Sciatic nerve (tissue), 1 donor: Measurements from ENCODE around the gene CAD. TPM values are rescaled to one million over a fixed set of nuclear protein-coding genes. Genes with fewer than 3 reads are reported as not detected.

ENCODE experiments used
- total RNA-seq: library from RNA; stranded (reverse); fragmentation: NEBNext Ultra II Directional; extraction: Animal tissue kit (Norgen Biotek cat#: 25700); gene quantifications from one replicate; pipeline ENCODE4 v1.2.1, GENCODE V29; 2021
- donor health status: DM: no; HTN: no; CAD: no.

The CAD gene
- total RNA-seq, 1 donor from 2014 or later, result 31.4 TPM

Other genes starting within 250 kb of the CAD start
- gene MAPRE3, start 246.7 kb upstream of the CAD start, total RNA-seq, result 26.7 TPM
- 74.0 TPM for gene TMEM214, start 184.4 kb upstream of the CAD start, total RNA-seq
- 16.3 TPM for gene AGBL5, start 165.7 kb upstream of the CAD start, total RNA-seq
- 198 TPM for gene OST4, start 145.7 kb upstream of the CAD start, total RNA-seq
- 46.8 TPM for gene EMILIN1, start 138.8 kb upstream of the CAD start, total RNA-seq
- gene KHK, start 130.6 kb upstream of the CAD start, total RNA-seq, result 7.1 TPM
- gene CGREF1, start 98.2 kb upstream of the CAD start, total RNA-seq, result 4.1 TPM
- 3.6 TPM for gene ABHD1, start 93.6 kb upstream of the CAD start, total RNA-seq
- 30.3 TPM for gene PREB, start 82.7 kb upstream of the CAD start, total RNA-seq
- gene PRR30, start 78.0 kb upstream of the CAD start, total RNA-seq, result not detected
- not detected for gene TCF23, start 68.4 kb upstream of the CAD start, total RNA-seq
- 92.1 TPM for gene ATRAID, start 5.3 kb upstream of the CAD start, total RNA-seq
- gene SLC5A6, start 5.1 kb upstream of the CAD start, total RNA-seq, result 22.6 TPM
- gene SLC30A3, start 45.7 kb downstream of the CAD start, total RNA-seq, result not detected
- not detected for gene DNAJC5G, start 58.1 kb downstream of the CAD start, total RNA-seq
- 0.31 TPM for gene TRIM54, start 65.1 kb downstream of the CAD start, total RNA-seq
- gene UCN, start 91.1 kb downstream of the CAD start, total RNA-seq, result 2.4 TPM
- 53.5 TPM for gene MPV17, start 105.7 kb downstream of the CAD start, total RNA-seq
- gene GTF3C2, start 139.4 kb downstream of the CAD start, total RNA-seq, result 57.1 TPM
- gene EIF2B4, start 153.0 kb downstream of the CAD start, total RNA-seq, result 39.1 TPM
- 79.1 TPM for gene SNX17, start 153.2 kb downstream of the CAD start, total RNA-seq
- gene ZNF513, start 163.4 kb downstream of the CAD start, total RNA-seq, result 17.0 TPM
- gene PPM1G, start 192.2 kb downstream of the CAD start, total RNA-seq, result 37.8 TPM
- 77.6 TPM for gene NRBP1, start 211.3 kb downstream of the CAD start, total RNA-seq
- 2.6 TPM for gene KRTCAP3, start 225.0 kb downstream of the CAD start, total RNA-seq